Measurements from ENCODE around the gene CFAP97.
"Not testable (repeated sequence)": the region's sequence is repeated elsewhere in the genome, so short reads cannot be mapped to it uniquely, and the experiment has no call there.

Gene CFAP97

GRCh38 chr4:185139736-185140135 is 64.1 kb downstream of the CFAP97 start:
- DNase-seq (ENCODE audit: low spot score) = no peak

GRCh38 chr4:185138161-185138560 is 65.6 kb downstream of the CFAP97 start:
- no peak for DNase-seq (ENCODE audit: low spot score)

- DNase-seq (ENCODE audit: low spot score) = no peak
These were observed 66.4 kb downstream of the CFAP97 start for GRCh38 chr4:185137233-185137925.

- DNase-seq (ENCODE audit: low spot score) = peak; percentile 65
These were observed 69.4 kb downstream of the CFAP97 start for GRCh38 chr4:185134307-185134869.

GRCh38 chr4:185128272-185129119 is 75.3 kb downstream of the CFAP97 start:
- DNase-seq (ENCODE audit: low spot score) = peak; percentile 41

GRCh38 chr4:185127021-185127925 is 76.5 kb downstream of the CFAP97 start:
- DNase-seq (ENCODE audit: low spot score) = peak; percentile 48

GRCh38 chr4:185124006-185124405 is 79.8 kb downstream of the CFAP97 start:
- DNase-seq (ENCODE audit: low spot score) = no peak

GRCh38 chr4:185122681-185123345 is 81.0 kb downstream of the CFAP97 start:
- no peak for DNase-seq (ENCODE audit: low spot score)

- no peak for DNase-seq (ENCODE audit: low spot score)
These were observed 83.2 kb downstream of the CFAP97 start for GRCh38 chr4:185120631-185120946.

GRCh38 chr4:185119927-185120630 is 83.7 kb downstream of the CFAP97 start:
- no peak for DNase-seq (ENCODE audit: low spot score)

GRCh38 chr4:185119467-185119866 is 84.3 kb downstream of the CFAP97 start:
- not testable (repeated sequence) for DNase-seq (ENCODE audit: low spot score)

- DNase-seq (ENCODE audit: low spot score) = no peak
These were observed 84.9 kb downstream of the CFAP97 start for GRCh38 chr4:185118876-185119275.

GRCh38 chr4:185117300-185117934 is 86.4 kb downstream of the CFAP97 start:
- no peak for DNase-seq (ENCODE audit: low spot score)

GRCh38 chr4:185115827-185116232 is 88.0 kb downstream of the CFAP97 start:
- DNase-seq (ENCODE audit: low spot score) = no peak

- DNase-seq (ENCODE audit: low spot score) = no peak
These were observed 90.5 kb downstream of the CFAP97 start for GRCh38 chr4:185113340-185113739.

GRCh38 chr4:185112104-185112503 is 91.7 kb downstream of the CFAP97 start:
- peak; percentile 90 for DNase-seq (ENCODE audit: low spot score)

- no peak for DNase-seq (ENCODE audit: low spot score)
These were observed 93.4 kb downstream of the CFAP97 start for GRCh38 chr4:185110375-185110823.

GRCh38 chr4:185109736-185110135 is 94.1 kb downstream of the CFAP97 start:
- DNase-seq (ENCODE audit: low spot score) = no peak

Data from AG20443 (cell line).